GM12878 (cell line): Measurements from ENCODE around the gene KATNA1.

ENCODE experiments used
- MAX ChIP-seq: IDR thresholded peaks from 2 replicates; pipeline ENCODE4 v1.6.1; 2012; ENCODE audit warnings: low read depth, low read length, improper control_type of control experiment
- NR2C2 ChIP-seq: IDR thresholded peaks from 2 replicates; pipeline ENCODE4 v1.6.1; 2011; ENCODE audit warnings: borderline replicate concordance, low read depth; ENCODE audit not compliant: control insufficient read depth, insufficient read length
- POLR2A ChIP-seq: IDR thresholded peaks from 2 replicates; pipeline ENCODE4 v1.6.1; 2011; ENCODE audit warnings: low read depth, mild to moderate bottlenecking, low read length
- RBBP5 ChIP-seq: fragments of 200-600 bp; sonication (generic); conservative IDR thresholded peaks from 2 replicates; pipeline ENCODE4 v1.6.1; 2016
- ZNF217 ChIP-seq: fragments of 450-650 bp; IDR thresholded peaks from 2 replicates; pipeline ENCODE4 v1.6.1; 2017; ENCODE audit warnings: antibody characterized with exemption, mild to moderate bottlenecking

- TF ChIP-seq MAX: no peak
- TF ChIP-seq ZNF217: no peak
- TF ChIP-seq RBBP5: no peak
- no peak for TF ChIP-seq POLR2A
- TF ChIP-seq NR2C2: no peak
Observed at GRCh38 chr6:149558029-149558428, 90.5 kb downstream of the KATNA1 start.
